HG03442 (cell line): ENCODE measurements around the gene GRIN3A.
A peak's percentile ranks its signal among the peaks of the same experiment; 100 is the strongest.
"Not testable (repeated sequence)": the region's sequence is repeated elsewhere in the genome, so short reads cannot be mapped to it uniquely, and the experiment has no call there.

ENCODE experiments used
- ATAC-seq: cut with Tn5 transposase; IDR thresholded peaks from one replicate; pipeline ENCODE4 v1.9.1; 2021; ENCODE audit warnings: mild to moderate bottlenecking, moderate library complexity; ENCODE audit not compliant: unreplicated experiment

The GRIN3A gene

GRCh38 chr9:101635473-101635872 is 103.0 kb downstream of the GRIN3A start:
- no peak for ATAC-seq

GRCh38 chr9:101634741-101635409 is 103.6 kb downstream of the GRIN3A start:
- no peak for ATAC-seq

- no peak for ATAC-seq
Observed at GRCh38 chr9:101632611-101633010, 105.8 kb downstream of the GRIN3A start.

DNA sequence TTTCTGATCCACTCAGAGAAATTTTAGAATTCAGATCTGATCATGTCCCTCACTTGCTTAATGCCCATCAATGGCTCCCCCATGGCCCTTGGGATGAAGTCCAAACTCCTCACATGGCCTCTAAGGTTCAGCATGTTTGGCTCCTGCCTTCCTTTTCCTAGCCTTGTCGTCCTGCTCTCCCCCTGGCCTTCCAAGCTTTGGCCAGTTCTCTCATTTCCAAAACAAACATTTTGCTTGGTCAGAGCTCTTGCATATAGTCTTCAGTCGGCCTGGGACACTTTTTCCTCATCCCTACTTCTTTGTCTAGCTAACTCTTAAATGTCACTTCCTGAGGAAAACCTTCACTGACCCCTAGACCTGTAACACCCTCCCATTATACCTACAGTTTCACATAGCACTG is 106.6 kb downstream of the GRIN3A start:
- ATAC-seq = no peak

DNA sequence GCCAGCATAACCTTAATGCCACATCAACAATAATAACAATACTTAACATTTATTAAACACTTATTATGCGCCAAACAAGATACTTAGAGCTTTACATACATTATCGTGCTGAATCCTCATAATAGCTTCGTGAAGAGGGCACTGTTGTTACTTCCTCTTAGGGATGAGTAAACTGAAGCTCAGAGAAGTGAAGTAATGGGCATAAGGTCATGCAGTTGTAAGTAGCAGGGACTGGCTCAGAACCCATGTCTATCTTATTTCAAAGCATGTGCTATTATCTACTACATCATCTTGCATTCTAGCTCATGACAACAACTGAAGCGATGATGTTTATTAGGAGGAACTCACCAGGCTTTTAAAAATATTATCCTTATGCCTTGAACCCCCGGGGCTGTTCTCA is 108.8 kb downstream of the GRIN3A start:
- ATAC-seq = no peak

- ATAC-seq = no peak
Observed at GRCh38 chr9:101628173-101628572, 110.3 kb downstream of the GRIN3A start.

DNA sequence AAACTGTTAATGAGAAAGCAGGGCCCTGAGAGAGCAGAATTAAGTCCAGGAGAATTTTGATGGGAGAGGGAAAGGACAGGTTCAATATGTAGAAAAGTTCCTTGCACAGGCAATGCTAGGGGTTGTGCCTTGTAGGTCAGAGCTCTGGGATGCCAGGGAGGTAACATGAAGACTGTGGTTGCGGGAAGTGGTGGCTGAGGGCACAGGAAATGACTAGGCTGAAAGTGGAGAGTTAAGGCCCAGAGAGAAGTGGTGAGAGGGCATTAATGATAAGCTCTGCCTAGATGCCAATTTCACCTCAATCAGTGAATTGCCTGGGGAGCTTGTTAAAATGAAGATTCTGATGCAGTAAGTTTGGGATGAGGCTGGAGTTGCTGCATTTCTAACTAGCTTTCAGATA is 112.2 kb downstream of the GRIN3A start:
- ATAC-seq = no peak

DNA sequence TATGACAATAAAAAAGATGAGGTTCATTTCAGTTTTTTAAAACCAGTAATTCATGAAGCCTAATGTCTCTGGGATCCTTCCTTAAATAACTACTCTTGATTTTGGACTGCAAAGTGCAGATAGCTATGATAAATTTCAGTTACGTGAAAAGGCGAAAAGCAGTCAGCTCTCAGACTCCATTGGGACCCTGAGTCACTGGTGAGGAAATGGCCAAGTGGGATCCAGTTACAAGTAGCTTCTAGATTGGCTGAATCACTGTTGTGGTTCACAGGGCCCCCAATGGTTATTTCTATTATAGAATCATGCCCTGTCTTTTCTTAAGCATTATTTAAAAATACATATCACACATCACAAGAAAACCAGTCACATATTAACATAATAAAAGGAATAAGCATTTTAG is 112.6 kb downstream of the GRIN3A start:
- ATAC-seq = no peak

- no peak for ATAC-seq
Observed at GRCh38 chr9:101620452-101620851, 118.0 kb downstream of the GRIN3A start.

DNA sequence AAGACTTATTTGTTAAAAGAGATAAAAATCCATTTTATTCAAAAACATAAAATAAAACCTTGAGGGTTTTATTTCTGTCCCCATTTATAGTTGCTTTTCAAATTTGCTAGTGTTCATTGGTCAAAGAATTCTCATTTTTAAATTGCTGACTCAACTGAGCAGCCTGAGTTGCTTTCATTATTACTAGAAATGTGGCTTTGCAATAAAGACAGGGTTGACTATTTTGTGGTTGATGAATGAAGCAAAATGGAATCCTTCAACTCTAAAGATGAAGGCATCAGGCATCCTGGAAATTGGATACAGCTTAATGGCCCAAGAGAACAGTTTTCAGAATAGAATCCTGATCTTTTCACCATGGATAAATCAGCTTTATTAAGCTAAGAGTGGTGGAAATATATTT is 119.7 kb downstream of the GRIN3A start:
- ATAC-seq = peak; percentile 77

DNA sequence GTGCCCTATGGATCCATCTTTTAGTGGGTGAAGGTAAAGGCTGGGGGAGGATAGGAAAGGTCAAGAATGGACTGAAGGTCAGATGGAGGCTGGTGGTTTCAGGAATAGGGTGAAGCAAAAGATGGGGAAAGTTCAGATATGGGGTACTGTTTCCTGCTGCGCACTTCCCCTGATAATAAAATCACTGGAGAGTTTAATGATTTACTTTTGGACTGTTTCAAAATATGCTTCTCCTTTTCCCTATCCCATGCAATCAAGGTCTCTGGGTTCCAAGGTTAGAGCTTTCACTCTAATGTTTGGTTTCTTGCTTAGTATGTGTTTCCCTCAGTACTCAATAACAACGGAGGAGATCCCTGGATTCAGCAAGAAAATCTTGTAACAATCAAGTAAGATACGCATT is 132.9 kb downstream of the GRIN3A start:
- no peak for ATAC-seq

DNA sequence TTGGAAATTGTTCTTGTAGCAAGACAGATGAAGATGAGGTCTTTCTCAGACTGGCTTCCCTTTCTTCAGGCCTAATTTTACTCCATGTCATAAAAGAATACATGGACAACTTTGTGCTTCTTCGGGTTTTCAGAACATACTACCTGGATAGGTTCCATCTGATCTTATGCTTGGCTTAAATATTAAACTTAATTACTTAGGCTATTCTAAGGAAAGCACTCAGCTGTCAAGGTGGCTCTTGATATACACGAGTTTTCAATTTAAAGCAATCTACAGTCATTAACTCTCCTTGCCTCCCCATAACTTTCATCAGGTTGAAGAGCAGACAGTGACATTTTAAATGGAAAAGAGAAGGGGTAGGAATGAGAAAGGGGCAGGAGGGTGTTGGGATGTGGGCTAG is 134.2 kb downstream of the GRIN3A start:
- no peak for ATAC-seq

- no peak for ATAC-seq
Observed at GRCh38 chr9:101601904-101602765, 136.3 kb downstream of the GRIN3A start.

DNA sequence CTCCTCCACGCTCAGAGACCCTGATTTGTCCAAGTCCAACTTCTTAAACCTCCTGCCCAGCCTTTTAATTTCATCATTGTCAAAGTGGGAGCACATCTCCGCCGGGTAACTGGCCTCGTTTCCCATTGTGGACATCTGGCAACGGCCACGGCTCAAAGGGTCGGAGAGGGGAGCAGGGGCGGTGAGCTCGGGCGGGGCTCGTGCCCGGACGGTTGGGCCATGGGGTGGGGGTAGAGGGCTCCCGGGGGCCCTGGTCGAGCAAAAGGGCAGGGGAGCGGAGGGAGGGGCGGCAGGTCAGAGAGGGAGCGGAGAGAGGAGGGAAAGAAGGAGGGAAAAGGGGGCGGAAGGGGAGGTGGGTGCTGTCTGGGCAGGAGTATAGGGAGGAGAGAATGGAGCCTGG is 143.7 kb downstream of the GRIN3A start, which contains the start of gene PPP3R2:
Gene PPP3R2, minus strand, starts transcription at position 174 of the 400 bp plus-strand sequence. Its CDS starts 48 bp downstream, at position 126.
- ATAC-seq = no peak

- ATAC-seq = no peak
Observed at GRCh38 chr9:101593345-101593744, 145.1 kb downstream of the GRIN3A start.

DNA sequence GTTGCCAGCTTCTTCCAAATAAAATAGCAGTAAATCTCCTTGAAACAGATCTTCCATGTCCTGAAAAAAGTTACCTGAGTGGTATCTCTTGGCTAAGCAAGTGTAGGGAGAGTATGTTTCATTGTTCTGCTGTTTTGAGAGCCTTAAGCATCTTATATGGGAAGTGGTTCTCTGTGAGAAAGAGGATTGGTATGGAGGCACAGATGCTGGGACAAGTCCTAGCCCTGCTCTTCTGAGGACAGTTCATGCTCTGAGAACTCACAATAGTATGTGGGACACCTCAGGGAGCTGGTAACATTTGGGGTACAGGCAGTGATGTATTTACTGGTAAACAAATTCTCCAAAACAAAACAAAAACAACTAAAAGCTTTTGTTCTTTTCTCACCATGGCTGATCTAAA is 145.7 kb downstream of the GRIN3A start:
- ATAC-seq = no peak

DNA sequence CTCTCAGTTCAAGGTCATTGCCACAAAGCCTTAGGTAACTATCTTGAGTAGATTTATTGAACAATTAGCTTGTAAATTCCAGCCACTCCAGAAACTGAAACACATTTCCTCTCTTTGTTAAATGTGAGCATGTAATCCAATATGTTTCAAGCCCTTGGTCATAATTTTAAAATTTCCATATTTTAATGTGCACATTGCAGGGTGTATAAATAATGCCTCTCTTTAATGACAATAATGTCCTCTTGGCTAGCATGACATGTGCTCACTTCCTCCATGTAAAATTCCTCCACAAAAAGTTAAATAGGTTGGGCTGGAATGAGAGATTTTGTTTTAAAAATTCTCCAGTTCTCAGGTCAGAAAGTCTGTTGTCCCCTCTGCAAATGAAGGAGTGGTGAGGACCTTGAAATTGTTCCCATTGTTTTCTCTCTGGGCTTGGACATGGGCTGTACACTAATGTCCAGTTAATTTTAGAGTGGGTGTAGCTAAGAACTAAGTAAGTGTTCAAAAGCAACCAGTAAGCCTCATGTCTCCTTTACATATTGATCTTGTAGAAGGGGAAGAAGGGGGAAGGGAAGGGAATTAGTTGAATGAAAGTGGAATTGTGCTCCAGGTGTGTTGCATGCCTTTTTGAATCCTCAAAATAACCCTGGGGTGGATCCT is 146.5 kb downstream of the GRIN3A start:
- no peak for ATAC-seq

DNA sequence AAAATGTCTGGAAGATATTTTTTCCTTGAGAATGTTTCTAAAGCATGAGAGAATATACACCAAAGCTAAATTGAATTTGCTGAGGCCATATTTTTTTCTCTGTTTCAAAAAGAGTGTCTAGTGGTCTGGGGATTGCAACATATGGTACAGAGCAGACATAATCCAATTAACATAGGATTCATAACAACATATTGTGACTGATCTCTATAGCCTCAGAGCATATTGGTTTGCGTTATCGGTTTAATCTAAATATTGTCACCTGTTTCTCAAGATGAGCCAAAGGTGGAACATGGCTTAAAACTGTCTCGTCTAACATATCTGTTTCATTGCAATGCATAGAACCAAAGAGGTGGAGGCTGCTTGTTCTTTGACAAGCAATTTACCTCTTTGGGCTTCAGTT is 147.5 kb downstream of the GRIN3A start:
- ATAC-seq = no peak

DNA sequence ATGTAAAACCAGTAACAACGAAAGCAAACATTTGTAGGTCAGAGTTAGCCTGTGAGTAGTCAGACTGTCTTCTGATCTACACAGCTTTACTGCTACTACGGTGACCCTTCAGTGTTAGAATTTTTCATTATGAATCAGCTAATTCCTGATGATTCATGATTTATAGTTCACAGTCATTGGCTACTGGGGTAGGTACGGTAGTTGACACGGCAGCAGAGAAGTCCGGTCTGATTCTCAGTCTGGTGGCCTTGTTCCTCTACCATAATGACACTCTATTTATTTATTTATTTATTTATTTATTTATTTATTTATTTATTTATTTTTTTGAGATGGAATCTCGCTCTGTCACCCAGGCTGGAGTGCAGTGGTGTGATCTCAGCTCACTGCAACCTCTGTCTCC is 148.4 kb downstream of the GRIN3A start:
- ATAC-seq = not testable (repeated sequence)

GRCh38 chr9:101587332-101588043 is 151.0 kb downstream of the GRIN3A start:
- ATAC-seq = no peak

- ATAC-seq = peak; percentile 90
Observed at GRCh38 chr9:101586651-101587050, 151.8 kb downstream of the GRIN3A start.
